ENCODE measurements around the gene RANBP17.

- TF ChIP-seq CTCF (IDR thresholded peaks at IDR 0.05): no peak
- TF ChIP-seq POLR2A (IDR thresholded peaks at IDR 0.05): no peak
Measured at GRCh38 chr5:171263181-171263580, 401.4 kb downstream of the RANBP17 start.
